Amniotic epithelial cell (primary cell): ENCODE data around the gene CSNK1A1.
"Not testable (repeated sequence)": the region's sequence is repeated elsewhere in the genome, so short reads cannot be mapped to it uniquely, and the experiment has no call there.

Source experiments
- DNase-seq: peaks from one replicate; pipeline ENCODE4 v3.0.0-alpha.2; 2010; ENCODE audit warnings: low read depth

CSNK1A1 gene

DNA sequence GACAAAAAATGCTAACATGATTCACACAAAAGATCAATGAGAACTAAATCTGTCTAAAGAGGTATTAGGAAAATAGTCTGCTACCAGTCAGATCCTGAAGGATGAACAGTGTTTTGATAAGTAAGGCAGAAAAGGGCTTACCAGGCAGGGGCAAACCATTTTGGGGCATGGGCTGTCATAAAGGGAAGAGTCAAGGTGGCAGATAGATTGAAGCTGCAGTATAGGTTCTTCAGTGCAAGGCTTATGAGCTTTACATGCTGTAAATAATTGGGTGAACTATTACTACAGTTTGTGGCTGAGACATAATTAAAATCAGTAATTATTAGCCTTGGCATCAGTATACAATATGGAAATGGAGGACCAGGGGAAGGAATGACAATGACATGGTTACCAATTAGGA lies 21.8 kb downstream of the CSNK1A1 start:
- DNase-seq, result no peak

GRCh38 chr5:149528281-149529060 lies 22.8 kb downstream of the CSNK1A1 start:
- DNase-seq, result no peak

- DNase-seq, result peak; percentile 34
Measured at GRCh38 chr5:149526845-149527590, 24.2 kb downstream of the CSNK1A1 start.

- no peak for DNase-seq
Measured at GRCh38 chr5:149521739-149522685, 29.2 kb downstream of the CSNK1A1 start.

- no peak for DNase-seq
Measured at GRCh38 chr5:149519601-149520000, 31.6 kb downstream of the CSNK1A1 start.

DNA sequence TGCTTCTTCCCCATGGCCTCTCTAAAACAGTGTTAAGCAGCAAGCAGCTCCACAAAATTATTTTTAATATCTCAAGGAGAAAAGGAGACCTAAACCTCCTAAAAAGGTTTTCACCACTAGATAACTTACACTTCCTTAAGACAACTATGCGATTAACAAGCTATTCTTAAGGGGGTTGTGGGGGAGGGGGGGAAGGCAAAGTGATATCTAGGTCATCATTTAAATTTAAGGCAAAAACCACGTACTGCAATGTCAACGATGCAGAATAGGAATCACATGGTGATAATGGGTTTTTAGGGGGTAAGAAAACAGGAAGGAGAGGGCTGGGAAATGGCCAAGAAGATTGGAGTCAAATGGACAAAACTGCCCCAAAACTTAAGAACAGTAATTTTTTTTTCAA lies 32.6 kb downstream of the CSNK1A1 start:
- DNase-seq, result no peak

- DNase-seq, result peak; percentile 40
Measured at GRCh38 chr5:149517461-149518122, 33.6 kb downstream of the CSNK1A1 start.

- no peak for DNase-seq
Measured at GRCh38 chr5:149514512-149514911, 36.7 kb downstream of the CSNK1A1 start.

GRCh38 chr5:149513372-149513947 lies 37.8 kb downstream of the CSNK1A1 start:
- not testable (repeated sequence) for DNase-seq

DNA sequence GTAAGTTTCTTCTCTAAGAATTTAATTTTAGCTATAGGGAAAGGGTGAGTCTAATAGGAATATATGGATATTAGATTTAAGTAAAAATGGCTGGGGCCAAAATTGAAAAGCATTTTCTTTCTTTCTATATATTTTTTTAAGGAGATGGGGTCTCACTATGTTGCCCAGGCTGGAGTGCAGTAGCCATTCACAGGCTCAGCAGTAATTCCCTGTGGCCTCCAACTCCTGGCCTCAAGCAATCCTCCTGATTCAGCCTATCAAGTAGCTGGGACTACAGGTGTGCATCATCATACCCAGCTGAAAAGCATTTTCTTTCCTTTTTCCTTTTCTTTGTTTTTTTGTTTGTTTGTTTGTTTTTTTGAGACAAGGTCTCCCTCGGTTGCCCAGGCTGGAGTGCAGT lies 41.1 kb downstream of the CSNK1A1 start:
- DNase-seq, result no peak

GRCh38 chr5:149504677-149505076 lies 46.6 kb downstream of the CSNK1A1 start:
- no peak for DNase-seq

- no peak for DNase-seq
Measured at GRCh38 chr5:149503006-149503405, 48.2 kb downstream of the CSNK1A1 start.

DNA sequence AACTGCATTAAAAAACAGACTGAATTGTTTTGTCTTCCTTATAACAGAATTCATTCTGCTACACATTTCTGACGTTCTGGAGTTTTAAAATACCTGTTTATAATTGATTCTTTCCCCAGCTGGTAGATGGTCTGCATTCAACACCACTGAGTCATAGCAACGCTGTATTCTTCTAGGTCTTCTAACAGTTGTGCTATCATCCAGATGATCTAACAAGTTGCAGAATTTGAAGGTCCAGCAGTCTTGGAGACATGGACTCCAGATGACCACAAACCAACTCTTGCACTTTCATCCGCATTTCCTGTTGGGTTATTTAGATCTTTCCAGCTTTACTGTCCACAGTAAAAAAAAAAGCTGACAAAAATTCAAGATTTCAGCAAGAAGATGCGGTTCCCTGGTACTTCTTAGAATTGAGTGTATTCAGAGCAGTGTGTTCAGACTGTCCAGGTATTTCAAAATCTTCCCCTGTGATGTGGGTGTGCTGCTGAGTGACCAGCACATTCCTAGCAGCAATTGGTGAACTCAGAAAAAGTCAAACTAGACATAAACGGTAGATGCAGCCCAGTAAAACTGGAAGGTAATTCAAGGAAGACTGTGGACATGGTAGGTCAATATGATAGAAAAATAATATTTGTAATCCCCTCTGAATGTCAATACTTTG lies 50.2 kb downstream of the CSNK1A1 start:
- DNase-seq, result peak; percentile 97

GRCh38 chr5:149498724-149499336 lies 52.4 kb downstream of the CSNK1A1 start:
- no peak for DNase-seq

GRCh38 chr5:149497357-149497756 lies 53.9 kb downstream of the CSNK1A1 start:
- DNase-seq, result peak; percentile 96

- no peak for DNase-seq
Measured at GRCh38 chr5:149496917-149497316, 54.3 kb downstream of the CSNK1A1 start.

DNA sequence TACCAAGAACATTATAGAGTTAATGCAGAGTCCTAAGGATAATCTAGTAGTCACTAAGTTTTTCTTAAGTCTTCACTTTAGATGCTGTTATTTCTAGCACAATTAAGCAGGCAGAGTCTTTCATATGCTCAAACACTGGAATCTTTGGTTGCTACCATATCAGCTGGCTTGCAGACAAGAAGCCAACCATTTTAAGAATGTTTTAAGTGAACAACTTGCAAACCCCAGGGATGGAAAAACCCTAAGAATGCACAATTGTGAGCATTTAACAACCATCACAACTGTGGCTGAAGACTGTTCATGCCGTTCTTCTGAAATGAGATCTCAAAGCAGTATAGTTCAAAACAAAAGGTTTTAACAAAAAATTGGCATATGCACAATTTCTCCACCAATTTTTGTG lies 55.1 kb downstream of the CSNK1A1 start:
- DNase-seq, result no peak

DNA sequence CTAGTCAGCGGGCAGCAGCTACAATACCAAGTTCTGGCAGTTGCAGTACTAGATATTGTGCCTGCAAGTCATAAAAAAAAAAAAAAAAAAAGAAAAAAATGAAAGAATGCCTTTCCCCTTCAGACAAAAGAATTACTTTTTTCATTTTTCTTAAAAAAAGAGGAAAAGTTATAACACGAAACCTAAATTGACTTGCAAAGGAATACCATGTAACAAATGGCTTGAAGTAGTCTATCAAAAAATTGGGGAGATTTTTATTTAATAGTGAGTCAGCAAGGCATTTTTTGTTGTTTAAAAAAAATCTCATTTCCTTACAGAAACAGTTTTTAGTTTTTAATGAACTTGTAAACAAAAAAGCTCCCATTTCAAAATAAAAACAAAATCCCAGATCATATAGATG lies 55.6 kb downstream of the CSNK1A1 start:
- DNase-seq, result no peak

DNA sequence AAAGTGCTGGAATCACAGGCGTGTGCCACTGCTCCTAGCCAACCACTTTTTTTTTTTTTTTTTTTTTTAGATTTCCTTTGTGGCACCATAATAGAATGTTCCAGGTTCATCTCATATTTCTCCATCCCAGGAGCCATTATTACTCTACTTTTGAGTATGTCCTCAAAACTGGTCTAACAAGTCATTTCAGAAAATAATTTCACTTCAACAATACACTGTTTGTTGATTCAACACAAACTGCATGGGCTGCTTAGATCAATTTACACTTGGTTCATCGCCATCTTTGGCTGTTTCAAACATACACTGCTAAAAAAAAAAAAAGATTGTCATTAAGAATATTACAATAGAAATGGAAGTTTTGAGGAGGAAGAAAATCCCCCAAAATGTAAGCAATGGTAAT lies 57.9 kb downstream of the CSNK1A1 start:
- DNase-seq, result no peak

DNA sequence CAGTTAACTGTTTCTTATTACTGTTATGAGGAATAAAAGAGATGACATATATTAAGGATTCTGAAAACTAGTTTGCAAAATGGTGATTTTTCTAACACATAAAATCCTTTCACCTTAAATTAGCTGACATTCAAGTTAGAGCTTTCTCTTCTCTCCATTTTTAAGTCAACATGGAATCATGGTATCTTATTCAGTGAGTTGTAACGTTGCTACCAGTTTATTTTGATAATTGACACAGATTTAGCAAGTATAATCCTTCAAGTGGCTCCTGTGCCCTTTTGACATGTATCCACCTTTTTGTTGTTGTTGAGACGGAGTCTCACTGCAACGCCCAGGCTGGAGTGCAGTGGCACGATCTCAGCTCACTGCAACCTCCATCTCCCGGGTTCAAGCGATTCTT lies 58.5 kb downstream of the CSNK1A1 start:
- DNase-seq, result no peak
